Endothelial cell of umbilical vein (primary cell): Measurements from ENCODE around the gene SYNGR1. TPM values are rescaled to one million over a fixed set of nuclear protein-coding genes. Genes with fewer than 3 reads are reported as not detected.
"Not testable (repeated sequence)": the region's sequence is repeated elsewhere in the genome, so short reads cannot be mapped to it uniquely, and the experiment has no call there.

Experiments
- BruUV-seq: library from RNA; stranded (reverse); fragments of 400-500 nt; replicated peaks from 2 replicates; lab custom pipeline; 2021; lab: Mats Ljungman, UMichigan
- CTCF ChIA-PET: fragments of 300-600, 350-600 bp; sonication (Branson Sonifier 250); formaldehyde crosslinking; loops from one replicate; lab custom pipeline; 2021; ENCODE audit warnings: antibody characterized with exemption, inconsistent platforms; lab: Charles Lee
- POLR2A ChIA-PET: fragments of 300-600, 350-600 bp; sonication (Branson Sonifier 250); formaldehyde crosslinking; loops from one replicate; lab custom pipeline; 2021; ENCODE audit warnings: antibody characterized with exemption, inconsistent platforms; lab: Charles Lee
- DNase-seq: peaks from one replicate; pipeline ENCODE4 v3.0.0-alpha.2; 2011; ENCODE audit warnings: low read depth, low spot score
- FAIRE-seq: peaks from 2 replicates; lab custom pipeline; 2011; peaks lifted over from hg19 to GRCh38; lab: Jason Lieb, UNC
- H2AFZ ChIP-seq: 2 replicates; pipeline ENCODE4 v1.6.0; 2012; ENCODE audit warnings: low read depth, low read length, control low read depth, inconsistent platforms
- H3K27ac ChIP-seq: 2 replicates; pipeline ENCODE4 v1.5.1; 2011; ENCODE audit warnings: low read depth, mild to moderate bottlenecking, control low read depth, low read length, moderate library complexity; ENCODE audit not compliant: insufficient read depth
- H3K27me3 ChIP-seq, 2 experiments: 2 replicates each; pipeline versions ENCODE4 v1.6.0 to v1.6.1; 2011; ENCODE audit warnings: low read length in 2 of 2, mixed read lengths in 1 of 2; ENCODE audit not compliant: control insufficient read depth in 2 of 2, insufficient read depth in 2 of 2
- H3K36me3 ChIP-seq, 2 experiments: 2 replicates in 1 of 2; 3 replicates in 1 of 2; pipeline ENCODE4 v1.5.1; 2011; ENCODE audit warnings: low read length in 2 of 2, mild to moderate bottlenecking in 1 of 2, moderate library complexity in 1 of 2; ENCODE audit not compliant: control insufficient read depth in 2 of 2, insufficient read depth in 2 of 2; ENCODE audit errors: extremely low read depth in 1 of 2
- H3K4me1 ChIP-seq: 3 replicates; pipeline ENCODE4 v1.5.1; 2011; ENCODE audit warnings: mild to moderate bottlenecking, low read length; ENCODE audit not compliant: control insufficient read depth, insufficient read depth; ENCODE audit errors: extremely low read depth
- H3K4me2 ChIP-seq: 2 replicates; pipeline ENCODE4 v1.6.1; 2011; ENCODE audit warnings: low read length, control low read depth, mixed read lengths; ENCODE audit not compliant: insufficient read depth
- H3K4me3 ChIP-seq, 3 experiments: fragments of 200-600 bp in 1 of 3; sonication (generic), shearing (Covaris generic) in 1 of 3; replicated peaks in 1 of 3; 2 replicates each; pipeline ENCODE4 v1.5.1; 2011 to 2016; ENCODE audit warnings: control low read depth in 3 of 3, low read length in 3 of 3, mild to moderate bottlenecking in 2 of 3, inconsistent platforms in 1 of 3, low read depth in 1 of 3, moderate library complexity in 1 of 3; ENCODE audit not compliant: insufficient read depth in 1 of 3
- H3K79me2 ChIP-seq: 2 replicates; pipeline ENCODE4 v1.6.0; 2012; ENCODE audit warnings: low read length, inconsistent platforms; ENCODE audit not compliant: control insufficient read depth, insufficient read depth
- H3K9ac ChIP-seq: replicated peaks from 2 replicates; pipeline ENCODE3; 2011; ENCODE audit warnings: low read length, control low read depth; ENCODE audit not compliant: insufficient read depth; ENCODE audit errors: extremely low read depth
- H3K9me1 ChIP-seq: replicated peaks from 3 replicates; pipeline ENCODE4 v1.6.0; 2011; ENCODE audit warnings: mild to moderate bottlenecking, low read length; ENCODE audit not compliant: control insufficient read depth, insufficient read depth; ENCODE audit errors: extremely low read depth
- H3K9me3 ChIP-seq: replicated peaks from 2 replicates; pipeline ENCODE4 v1.5.1; 2012; ENCODE audit warnings: low read length, inconsistent platforms; ENCODE audit not compliant: control insufficient read depth, insufficient read depth
- H4K20me1 ChIP-seq: replicated peaks from 2 replicates; pipeline ENCODE3; 2011; ENCODE audit warnings: mild to moderate bottlenecking, low read length; ENCODE audit not compliant: control insufficient read depth, insufficient read depth; ENCODE audit errors: extremely low read depth
- CTCF ChIP-seq, 2 donors: IDR thresholded peaks; 1 replicate in 1 of 2; 2 replicates in 1 of 2; pipeline ENCODE4 v1.5.1; 2011; ENCODE audit warnings: low read length in 2 of 2, mild to moderate bottlenecking in 2 of 2, moderate library complexity in 2 of 2, control low read depth in 1 of 2, inconsistent platforms in 1 of 2, low read depth in 1 of 2; ENCODE audit not compliant: insufficient read depth in 1 of 2; ENCODE audit errors: extremely low read depth in 1 of 2
- FOS ChIP-seq: IDR thresholded peaks from 2 replicates; pipeline ENCODE4 v1.6.1; 2011; ENCODE audit warnings: mild to moderate bottlenecking, low read length, moderate library complexity, borderline replicate concordance; ENCODE audit not compliant: insufficient read depth
- GATA2 ChIP-seq: IDR thresholded peaks from 2 replicates; pipeline ENCODE4 v1.7.0; 2011; ENCODE audit warnings: low read depth, mild to moderate bottlenecking, moderate library complexity, mixed read lengths, low read length; ENCODE audit not compliant: insufficient read length, insufficient read depth
- MYC ChIP-seq: IDR thresholded peaks from one replicate; pipeline ENCODE4 v1.6.1; 2011; ENCODE audit warnings: mild to moderate bottlenecking, low read depth, low read length
- POLR2A ChIP-seq: IDR thresholded peaks from 2 replicates; pipeline ENCODE4 v1.6.1; 2012; ENCODE audit warnings: low read depth, mild to moderate bottlenecking, control low read depth, low read length
- dilution Hi-C: fragments of 300-500 bp; cut with MboI; formaldehyde crosslinking; loops from one replicate; pipeline ENCODE4 v1.15.0; 2019; ENCODE audit warnings: low sequenced_read_pairs; ENCODE audit not compliant: extremely low pct_ligation_motif_present
- intact Hi-C: fragments of 100-400 bp; cut with micrococcal nuclease; formaldehyde crosslinking; loops from one replicate; pipeline ENCODE4 v1.10.0; 2022
- polyA plus RNA-seq, 4 experiments: library from polyadenylated mRNA; depleted of rRNA in 3 of 4; stranded (reverse) in 3 of 4; unstranded in 1 of 4; fragments of >200 nt; gene quantifications; 2 replicates each; pipeline versions ENCODE4 v1.2.1 to v1.2.3, GENCODE V29; 2011 to 2012; ENCODE audit warnings: missing spikeins in 1 of 4
- total RNA-seq: library from RNA; stranded (reverse); gene quantifications from 2 replicates; pipeline ENCODE4 v1.2.3, GENCODE V29; 2021

The SYNGR1 gene
- total and polyA plus RNA-seq, 2 donors (not counting 3 experiments of a cell fraction or from before 2014, with no cell fraction given) = 3.8 to 10.2 TPM

DNA sequence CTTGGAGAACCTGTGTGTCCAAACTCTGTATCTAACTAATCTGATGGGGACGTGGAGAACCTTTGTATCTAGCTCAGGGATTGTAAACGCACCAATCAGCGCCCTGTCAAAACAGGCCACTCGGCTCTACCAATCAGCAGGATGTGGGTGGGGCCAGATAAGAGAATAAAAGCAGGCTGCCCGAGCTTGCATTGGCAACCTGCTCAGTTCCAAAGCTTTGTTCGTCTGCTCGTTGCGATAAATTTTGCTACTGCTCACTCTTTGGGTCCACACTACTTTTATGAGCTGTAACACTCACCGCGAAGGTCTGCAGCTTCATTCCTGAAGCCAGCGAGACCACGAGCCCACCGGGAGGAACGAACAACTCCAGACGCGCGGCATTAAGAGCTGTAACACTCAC, 8.4 kb downstream of the SYNGR1 start:
- CTCF ChIA-PET = interaction anchor here (0.8 to 1.4 kb wide), 2 partner anchors 10 to 15 kb away, joined by 3 to 6 read pairs; no protein-coding TSS in a partner anchor
- H3K9ac ChIP-seq, H3K36me3 ChIP-seq, H4K20me1 ChIP-seq, H3K27ac ChIP-seq, H3K4me2 ChIP-seq, FAIRE-seq, H2AFZ ChIP-seq, H3K9me1 ChIP-seq, H3K27me3 ChIP-seq, POLR2A ChIA-PET, H3K4me1 ChIP-seq, H3K9me3 ChIP-seq, intact Hi-C loops, DNase-seq, dilution Hi-C loops, H3K4me3 ChIP-seq, H3K79me2 ChIP-seq, BruUV-seq: not testable (repeated sequence)

GRCh38 chr22:39359659-39360195, 9.9 kb downstream of the SYNGR1 start:
- POLR2A ChIA-PET = no interaction called here
- CTCF ChIA-PET = no interaction called here
- no peak for FAIRE-seq

More at GRCh38 chr22:39359659-39360195, 9.9 kb downstream of the SYNGR1 start:
- H2AFZ ChIP-seq = no peak overlapping the region
- intact Hi-C loops = no loop called here
- no peak overlapping the region for H3K4me2 ChIP-seq
- H3K79me2 ChIP-seq = no peaks in the 10 kb centered on the region
- dilution Hi-C loops = no loop called here
- no peaks in the 10 kb centered on the region for H3K9me3 ChIP-seq
- no peaks in the 10 kb centered on the region for H3K9me1 ChIP-seq
- DNase-seq = no peak
- H3K4me1 ChIP-seq = no peaks in the 10 kb centered on the region
- BruUV-seq = no TSS peak
- no peaks in the 10 kb centered on the region for H3K27me3 ChIP-seq
- no peaks in the 10 kb centered on the region for H3K36me3 ChIP-seq
- H3K4me3 ChIP-seq = no peak overlapping the region
- no peak overlapping the region for H3K27ac ChIP-seq
- H3K9ac ChIP-seq = no peak overlapping the region
- no peaks in the 10 kb centered on the region for H4K20me1 ChIP-seq
- TF ChIP-seq CTCF (IDR thresholded peaks at IDR 0.05; ENCODE audit: extremely low read depth in 1 of 2, insufficient read depth in 1 of 2, low read depth in 1 of 2, low read length in 2 of 2) (no peak), MYC (no peak), POLR2A (no peak), GATA2 (no peak), FOS (no peak)
